HepG2 (cell line): ENCODE results near the gene ALOX15. TPM values are rescaled to one million over a fixed set of nuclear protein-coding genes. Genes with fewer than 3 reads are reported as not detected.

Experiments used
- ATAC-seq: fragments of 200-7000 bp; cut with Tn5 transposase; 3 replicates; pipeline ENCODE4 v1.9.1; 2020; ENCODE audit warnings: mild to moderate bottlenecking, moderate library complexity
- BruUV-seq: library from RNA; stranded (reverse); fragments of 400-500 nt; replicated peaks from 2 replicates; lab custom pipeline; 2021; lab: Mats Ljungman, UMichigan
- CTCF ChIA-PET: fragments of 300-600 bp; formaldehyde crosslinking; extraction: SDS; loops from one replicate; lab custom pipeline; 2021; ENCODE audit warnings: low total read pairs, inconsistent platforms, low intra/inter-chr PET ratio; lab: Yijun Ruan, JAX
- POLR2A ChIA-PET: fragments of 350-600 bp; sonication (Branson Sonifier 250); formaldehyde crosslinking; loops from one replicate; lab custom pipeline; 2020; ENCODE audit warnings: antibody characterized with exemption, inconsistent platforms; lab: Yijun Ruan, JAX
- DNase-seq: peaks from one replicate; pipeline ENCODE4 v3.0.0-alpha.2; 2015; ENCODE audit warnings: low spot score
- FAIRE-seq: peaks from 3 replicates; lab custom pipeline; 2011; peaks lifted over from hg19 to GRCh38; lab: Jason Lieb, UNC
- H2AFZ ChIP-seq: one replicate; pipeline ENCODE4 v1.6.1; 2011; ENCODE audit warnings: low read length, inconsistent platforms
- H3K27ac ChIP-seq: fragments of 300-600 bp; 3 replicates; pipeline ENCODE4 v1.8.0; 2011; ENCODE audit warnings: mixed run types, mild to moderate bottlenecking, mixed read lengths, low read length, inconsistent platforms; ENCODE audit not compliant: insufficient read depth; ENCODE audit errors: extremely low read length
- H3K27me3 ChIP-seq, 2 experiments: fragments of 200-600 bp in 1 of 2; 2 replicates in 1 of 2; 3 replicates in 1 of 2; pipeline versions ENCODE4 v1.6.0 to v1.8.0; 2011; ENCODE audit warnings: low read length in 2 of 2, mild to moderate bottlenecking in 2 of 2, moderate library complexity in 2 of 2, inconsistent platforms in 1 of 2; ENCODE audit not compliant: insufficient read depth in 2 of 2, control insufficient read depth in 1 of 2
- H3K36me3 ChIP-seq, 2 experiments: fragments of 200-600 bp in 1 of 2; replicated peaks in 1 of 2; 2 replicates in 1 of 2; 3 replicates in 1 of 2; pipeline versions ENCODE4 v1.5.1 to v1.8.0; 2011; ENCODE audit warnings: low read length in 2 of 2, inconsistent platforms in 1 of 2; ENCODE audit not compliant: insufficient read depth in 2 of 2, control insufficient read depth in 1 of 2
- H3K4me1 ChIP-seq: 2 replicates; pipeline ENCODE4 v1.5.1; 2012; ENCODE audit warnings: low read length, inconsistent platforms; ENCODE audit not compliant: insufficient read depth
- H3K4me2 ChIP-seq: 2 replicates; pipeline ENCODE4 v1.6.0; 2011; ENCODE audit warnings: low read depth, low read length, inconsistent platforms
- H3K4me3 ChIP-seq, 3 experiments: fragments of 200-600 bp in 1 of 3; sonication (generic), shearing (Covaris generic) in 1 of 3; replicated peaks in 1 of 3; 2 replicates each; pipeline ENCODE4 v1.5.1; 2011 to 2016; ENCODE audit warnings: low read length in 3 of 3, inconsistent platforms in 2 of 3, low read depth in 2 of 3, mild to moderate bottlenecking in 2 of 3, control low read depth in 1 of 3, mixed read lengths in 1 of 3; ENCODE audit not compliant: insufficient read depth in 1 of 3
- H3K79me2 ChIP-seq: one replicate; pipeline ENCODE4 v1.6.1; 2011; ENCODE audit warnings: low read length, inconsistent platforms; ENCODE audit not compliant: insufficient read depth
- H3K9ac ChIP-seq: 2 replicates; pipeline ENCODE4 v1.6.0; 2011; ENCODE audit warnings: mild to moderate bottlenecking, low read depth, low read length, inconsistent platforms; ENCODE audit not compliant: insufficient read depth
- H3K9me3 ChIP-seq: 2 replicates; pipeline ENCODE4 v1.5.1; 2012; ENCODE audit warnings: mild to moderate bottlenecking, low read length
- H4K20me1 ChIP-seq: 2 replicates; pipeline ENCODE4 v1.6.0; 2011; ENCODE audit warnings: inconsistent platforms, mild to moderate bottlenecking, low read length, moderate library complexity; ENCODE audit not compliant: insufficient read depth
- AGO2 ChIP-seq: fragments of 200-400 bp; formaldehyde crosslinking; optimal IDR thresholded peaks from 2 replicates; pipeline ENCODE3; 2017; ENCODE audit warnings: mild to moderate bottlenecking, low read depth, low read length, moderate library complexity
- BCL6 ChIP-seq: IDR thresholded peaks from 2 replicates; pipeline ENCODE4 v1.6.1; 2016; ENCODE audit warnings: missing genetic modification reagents, missing compliant biosample characterization
- CREB1 ChIP-seq, 2 experiments: fragments of 450-650 bp in 1 of 2; IDR thresholded peaks; 2 replicates each; pipeline ENCODE4 v1.6.1; 2016 to 2017; ENCODE audit warnings: control low read depth in 1 of 2, mild to moderate bottlenecking in 1 of 2, missing compliant biosample characterization in 1 of 2, missing genetic modification characterization in 1 of 2
- ELK4 ChIP-seq: sonication (generic); formaldehyde crosslinking; IDR thresholded peaks from 2 replicates; pipeline ENCODE4 v1.9.0; 2021; ENCODE audit warnings: missing genetic modification reagents, borderline replicate concordance
- GPN1 ChIP-seq: sonication (generic); formaldehyde crosslinking; IDR thresholded peaks from 2 replicates; pipeline ENCODE4 v1.5.1; 2020; ENCODE audit warnings: missing genetic modification reagents, borderline replicate concordance
- GTF2F1 ChIP-seq: fragments of 150-350 bp; IDR thresholded peaks from 2 replicates; pipeline ENCODE4 v1.6.1; 2014; ENCODE audit warnings: low read length
- MTF1 ChIP-seq: sonication (generic); formaldehyde crosslinking; IDR thresholded peaks from 2 replicates; pipeline ENCODE4 v1.5.0; 2020; ENCODE audit warnings: missing genetic modification reagents
- SMARCC2 ChIP-seq: fragments of 450-650 bp; IDR thresholded peaks from 2 replicates; pipeline ENCODE4 v1.6.1; 2017; ENCODE audit warnings: antibody characterized with exemption, mild to moderate bottlenecking
- ZBTB38 ChIP-seq: sonication (generic); formaldehyde crosslinking; IDR thresholded peaks from 2 replicates; pipeline ENCODE4 v1.5.1; 2020; ENCODE audit warnings: mild to moderate bottlenecking, missing genetic modification reagents
- ZBTB7A ChIP-seq: sonication (generic); formaldehyde crosslinking; IDR thresholded peaks from 2 replicates; pipeline ENCODE4 v1.8.0; 2022; ENCODE audit warnings: mild to moderate bottlenecking, missing genetic modification reagents
- ZEB1 ChIP-seq: IDR thresholded peaks from 2 replicates; pipeline ENCODE4 v1.6.1; 2012; ENCODE audit warnings: mild to moderate bottlenecking, low read depth, inconsistent platforms; ENCODE audit not compliant: insufficient replicate concordance
- ZIK1 ChIP-seq: sonication (generic); formaldehyde crosslinking; IDR thresholded peaks from 2 replicates; pipeline ENCODE4 v1.5.0; 2020; ENCODE audit warnings: mild to moderate bottlenecking, low read depth, missing genetic modification reagents, borderline replicate concordance
- ZNF138 ChIP-seq: sonication (generic); formaldehyde crosslinking; IDR thresholded peaks from 2 replicates; pipeline ENCODE4 v1.5.0; 2020; ENCODE audit warnings: mild to moderate bottlenecking, low read depth, missing genetic modification reagents
- ZNF3 ChIP-seq: IDR thresholded peaks from 2 replicates; pipeline ENCODE4 v1.7.0; 2017; ENCODE audit warnings: inconsistent platforms
- ZNF589 ChIP-seq: sonication (generic); formaldehyde crosslinking; conservative IDR thresholded peaks from 2 replicates; pipeline ENCODE4 v1.8.0; 2022; ENCODE audit warnings: mild to moderate bottlenecking, moderate library complexity, missing genetic modification reagents
- ZNF644 ChIP-seq: IDR thresholded peaks from 2 replicates; pipeline ENCODE4 v1.6.1; 2016; ENCODE audit warnings: low read depth
- ZSCAN21 ChIP-seq: sonication (generic); formaldehyde crosslinking; IDR thresholded peaks from 2 replicates; pipeline ENCODE4 v1.8.0; 2022; ENCODE audit warnings: mild to moderate bottlenecking, missing genetic modification reagents, moderate library complexity, borderline replicate concordance
- ZSCAN22 ChIP-seq: sonication (generic); formaldehyde crosslinking; IDR thresholded peaks from 2 replicates; pipeline ENCODE4 v1.4.0; 2020; ENCODE audit warnings: mild to moderate bottlenecking, missing genetic modification reagents
- ZSCAN9 ChIP-seq: IDR thresholded peaks from 2 replicates; pipeline ENCODE4 v1.6.1; 2016; ENCODE audit warnings: borderline replicate concordance
- ZUFSP ChIP-seq: sonication (generic); formaldehyde crosslinking; IDR thresholded peaks from 2 replicates; pipeline ENCODE4 v1.9.0; 2021; ENCODE audit warnings: missing genetic modification reagents, mild to moderate bottlenecking, borderline replicate concordance
- WGBS: methylation state at CpG from one replicate; pipeline ENCODE4 v1.1.6; 2017; ENCODE audit warnings: low lambda C conversion rate; 5-methylcytosine and 5-hydroxymethylcytosine counted together
- in situ Hi-C: cut with HindIII; loops from 2 replicates; pipeline ENCODE4 v1.10.0; 2017; ENCODE audit warnings: low pct_unique_long_range_greater_than_20kb; ENCODE audit not compliant: extremely low pct_ligation_motif_present
- intact Hi-C: fragments of 100-400 bp; cut with micrococcal nuclease; formaldehyde crosslinking; loops from one replicate; pipeline ENCODE4 v1.10.0; 2022; ENCODE audit not compliant: unreplicated experiment
- polyA plus RNA-seq, 8 experiments: library from polyadenylated mRNA; depleted of rRNA in 3 of 8; stranded (reverse) in 7 of 8; unstranded in 1 of 8; fragments of >200 nt; fragmentation: Illumina TruSeq in 4 of 8; extraction: Trizol in 4 of 8; gene quantifications; 2 replicates each; pipeline versions ENCODE4 v1.2.1 to v1.2.3, GENCODE V29; 2011 to 2016; ENCODE audit warnings: low read depth in 4 of 8, missing spikeins in 1 of 8, mixed read lengths in 1 of 8; ENCODE audit not compliant: insufficient read depth in 1 of 8
- total RNA-seq, 5 experiments: library from RNA; depleted of rRNA; stranded (reverse); fragments of >200 nt; fragmentation: Illumina TruSeq; extraction: Trizol; gene quantifications; 2 replicates each; pipeline ENCODE4 v1.2.3, GENCODE V29; 2016; ENCODE audit warnings: low read depth in 1 of 5
- TF ChIP-seq, protein P1 (sequence below): sonication (generic); formaldehyde crosslinking; IDR thresholded peaks from 2 replicates; pipeline ENCODE4 v1.4.0; 2020; ENCODE audit warnings: mild to moderate bottlenecking, missing genetic modification reagents
- TF ChIP-seq, protein P2 (sequence below): IDR thresholded peaks from 2 replicates; pipeline ENCODE4 v1.6.1; 2016

The ALOX15 gene
- total and polyA plus RNA-seq, 2 of the 13 experiments (the other 11 are each of a cell fraction or from before 2014, with no cell fraction given) = 0.04 TPM; not detected in 1

- TF ChIP-seq ZEB1 (no peak), ZIK1 (CRISPR knock-in tag) (no peak), ZNF644 (CRISPR knock-in tag) (no peak), ZSCAN9 (CRISPR knock-in tag) (no peak), ZNF3 (CRISPR knock-in tag) (no peak), SMARCC2 (no peak), MTF1 (no peak)
- TF ChIP-seq, protein P1, sequence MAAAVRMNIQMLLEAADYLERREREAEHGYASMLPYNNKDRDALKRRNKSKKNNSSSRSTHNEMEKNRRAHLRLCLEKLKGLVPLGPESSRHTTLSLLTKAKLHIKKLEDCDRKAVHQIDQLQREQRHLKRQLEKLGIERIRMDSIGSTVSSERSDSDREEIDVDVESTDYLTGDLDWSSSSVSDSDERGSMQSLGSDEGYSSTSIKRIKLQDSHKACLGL (CRISPR knock-in tag) = no peak
These were observed 57.7 kb downstream of the ALOX15 start (continued) for GRCh38 chr17:4583782-4584100.

- no peak for FAIRE-seq
- POLR2A ChIA-PET = interaction anchor here (1.3 to 1.7 kb wide), 3 partner anchors 15 to 28 kb away, joined by 3 to 5 read pairs (median 4); partner anchors contain the start of gene MYBBP1A
These were observed 58.3 kb downstream of the ALOX15 start for GRCh38 chr17:4583206-4583605.

More at GRCh38 chr17:4583206-4583605, 58.3 kb downstream of the ALOX15 start:
- no peak for ATAC-seq
- Histone ChIP-seq H2AFZ (no peak overlapping the region), H3K4me2 (peak overlapping the region; percentile 88), H3K4me3 (no peak overlapping the region), H3K27me3 (peaks cover 2 to 47% of the 10 kb centered on the region in 2 experiments; a peak in 4 of 5 replicates), H4K20me1 (no peaks in the 10 kb centered on the region), H3K9ac (no peak overlapping the region), H3K36me3 (no peaks in the 10 kb centered on the region), H3K9me3 (no peaks in the 10 kb centered on the region), H3K27ac (no peak overlapping the region), H3K4me1 (peaks cover 56% of the 10 kb centered on the region), H3K79me2 (no peaks in the 10 kb centered on the region)
- CTCF ChIA-PET = interaction anchor here (2.8 kb wide), 1 partner anchor 17 kb away, joined by 13 read pairs; no protein-coding TSS in a partner anchor
- intact Hi-C loops (loop anchor here (2.0 kb wide), 1 partner anchor 16 kb away; no protein-coding TSS in a partner anchor), in situ Hi-C loops (no loop called here)
- WGBS = 84% methylated on average over 1 of the region's 3 CpGs
- BruUV-seq = no TSS peak
- no peak for DNase-seq
- no peak for TF ChIP-seq BCL6 (CRISPR knock-in tag)
- TF ChIP-seq, protein P2, sequence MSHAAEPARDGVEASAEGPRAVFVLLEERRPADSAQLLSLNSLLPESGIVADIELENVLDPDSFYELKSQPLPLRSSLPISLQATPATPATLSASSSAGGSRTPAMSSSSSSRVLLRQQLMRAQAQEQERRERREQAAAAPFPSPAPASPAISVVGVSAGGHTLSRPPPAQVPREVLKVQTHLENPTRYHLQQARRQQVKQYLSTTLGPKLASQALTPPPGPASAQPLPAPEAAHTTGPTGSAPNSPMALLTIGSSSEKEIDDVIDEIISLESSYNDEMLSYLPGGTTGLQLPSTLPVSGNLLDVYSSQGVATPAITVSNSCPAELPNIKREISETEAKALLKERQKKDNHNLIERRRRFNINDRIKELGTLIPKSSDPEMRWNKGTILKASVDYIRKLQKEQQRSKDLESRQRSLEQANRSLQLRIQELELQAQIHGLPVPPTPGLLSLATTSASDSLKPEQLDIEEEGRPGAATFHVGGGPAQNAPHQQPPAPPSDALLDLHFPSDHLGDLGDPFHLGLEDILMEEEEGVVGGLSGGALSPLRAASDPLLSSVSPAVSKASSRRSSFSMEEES (CRISPR knock-in tag) = no peak
- no peak for TF ChIP-seq ZBTB38 (CRISPR knock-in tag)
- no peak for TF ChIP-seq ZBTB7A (CRISPR knock-in tag)
- TF ChIP-seq GTF2F1 = no peak
- TF ChIP-seq ZUFSP (CRISPR knock-in tag) = no peak
- TF ChIP-seq ELK4 = no peak
- TF ChIP-seq GPN1 (CRISPR knock-in tag) = no peak
- TF ChIP-seq ZNF589 (CRISPR knock-in tag) = no peak
- TF ChIP-seq ZSCAN21 (CRISPR knock-in tag) = no peak
- TF ChIP-seq AGO2 = no peak
- TF ChIP-seq CREB1 (IDR thresholded peaks at IDR 0.05) = no peak
- no peak for TF ChIP-seq CREB1 (CRISPR knock-in tag; IDR thresholded peaks at IDR 0.05)
- no peak for TF ChIP-seq ZNF138 (CRISPR knock-in tag)
- no peak for TF ChIP-seq ZSCAN22 (CRISPR knock-in tag)
